ENCODE data around the gene VAC14.

DNA sequence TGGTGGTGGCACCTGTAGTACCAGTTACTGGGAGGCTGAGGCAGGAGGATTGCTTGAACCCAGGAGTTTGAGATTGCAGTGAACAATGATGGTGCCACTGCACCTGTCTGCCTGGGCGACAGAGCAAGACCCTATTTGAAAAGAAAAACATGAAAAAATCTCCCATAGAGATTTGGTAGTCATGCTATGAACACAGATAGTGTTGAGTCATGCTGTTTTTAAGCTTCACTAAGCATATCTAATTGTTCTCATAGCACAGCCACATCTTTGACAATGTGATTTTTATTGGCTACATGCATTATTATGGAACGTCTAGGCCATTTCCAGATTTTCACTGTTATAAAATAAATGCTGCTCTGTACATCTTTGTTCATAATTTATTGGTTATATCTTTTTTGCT lies 148.6 kb downstream of the VAC14 start:
- TF ChIP-seq, protein P1, sequence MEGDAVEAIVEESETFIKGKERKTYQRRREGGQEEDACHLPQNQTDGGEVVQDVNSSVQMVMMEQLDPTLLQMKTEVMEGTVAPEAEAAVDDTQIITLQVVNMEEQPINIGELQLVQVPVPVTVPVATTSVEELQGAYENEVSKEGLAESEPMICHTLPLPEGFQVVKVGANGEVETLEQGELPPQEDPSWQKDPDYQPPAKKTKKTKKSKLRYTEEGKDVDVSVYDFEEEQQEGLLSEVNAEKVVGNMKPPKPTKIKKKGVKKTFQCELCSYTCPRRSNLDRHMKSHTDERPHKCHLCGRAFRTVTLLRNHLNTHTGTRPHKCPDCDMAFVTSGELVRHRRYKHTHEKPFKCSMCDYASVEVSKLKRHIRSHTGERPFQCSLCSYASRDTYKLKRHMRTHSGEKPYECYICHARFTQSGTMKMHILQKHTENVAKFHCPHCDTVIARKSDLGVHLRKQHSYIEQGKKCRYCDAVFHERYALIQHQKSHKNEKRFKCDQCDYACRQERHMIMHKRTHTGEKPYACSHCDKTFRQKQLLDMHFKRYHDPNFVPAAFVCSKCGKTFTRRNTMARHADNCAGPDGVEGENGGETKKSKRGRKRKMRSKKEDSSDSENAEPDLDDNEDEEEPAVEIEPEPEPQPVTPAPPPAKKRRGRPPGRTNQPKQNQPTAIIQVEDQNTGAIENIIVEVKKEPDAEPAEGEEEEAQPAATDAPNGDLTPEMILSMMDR (IDR thresholded peaks at IDR 0.05), result no peak
- TF ChIP-seq POLR2A (IDR thresholded peaks at IDR 0.05), result no peak
